ENCODE results near the gene NFKBIL1.

- TF ChIP-seq CTCF (IDR thresholded peaks at IDR 0.05) (peak in 5 of 7 experiments; percentile 9 to 43 (median 23)), POLR2A (IDR thresholded peaks at IDR 0.05) (no peak)
Observed at GRCh38 chr6:31597006-31597405, 49.6 kb downstream of the NFKBIL1 start.

All from body of pancreas (tissue), 4 donors.